ENCODE measurements around the gene SCAI.
"Not testable (repeated sequence)": the region's sequence is repeated elsewhere in the genome, so short reads cannot be mapped to it uniquely, and the experiment has no call there.

Gene SCAI

DNA sequence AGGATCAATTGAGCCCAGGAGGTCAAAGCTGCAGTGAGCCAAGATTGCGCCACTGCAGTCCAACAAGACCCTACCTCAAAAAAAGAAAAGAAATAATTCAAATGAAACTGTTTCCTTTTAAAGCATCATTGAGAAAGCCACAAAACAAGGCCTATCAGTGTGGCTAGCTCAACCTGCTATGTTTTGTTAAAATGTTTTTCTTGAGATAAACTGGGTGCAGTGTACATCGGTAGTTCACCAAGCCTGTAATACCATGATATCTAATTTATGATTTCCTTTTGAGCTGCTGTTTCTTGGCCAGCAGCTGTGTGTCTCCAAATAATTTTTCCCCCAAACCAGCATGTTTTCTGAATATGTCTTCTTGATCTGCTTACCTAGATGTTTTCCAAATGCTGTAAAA is 105.2 kb downstream of the SCAI start:
- no peak overlapping the region for H3K27ac Mint-ChIP-seq
- peaks cover 4% of the 10 kb centered on the region for H3K36me3 Mint-ChIP-seq
- H3K4me3 Mint-ChIP-seq, result no peak overlapping the region
- H3K27me3 Mint-ChIP-seq, result no peaks in the 10 kb centered on the region
- H3K4me1 Mint-ChIP-seq, result no peaks in the 10 kb centered on the region
- no peaks in the 10 kb centered on the region for H3K9me3 Mint-ChIP-seq

DNA sequence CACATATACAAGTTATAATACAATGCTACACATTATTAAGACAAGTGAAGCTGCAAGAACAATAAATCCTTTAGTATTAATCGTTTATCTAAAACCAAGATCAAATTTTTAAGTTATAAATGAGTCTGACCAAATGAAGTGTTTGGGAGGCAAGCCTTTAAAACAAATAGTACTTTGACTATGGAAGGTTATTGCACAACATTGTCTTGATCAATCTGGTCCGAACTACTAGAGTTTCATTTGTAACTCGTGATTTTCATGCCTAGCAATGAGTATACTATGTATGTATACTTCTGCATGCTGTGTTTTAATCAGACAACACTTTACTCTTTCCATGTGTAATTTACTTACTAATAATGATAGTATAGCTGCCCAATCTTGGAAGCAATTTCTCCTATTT is 115.3 kb downstream of the SCAI start:
- no peak overlapping the region for H3K4me3 Mint-ChIP-seq
- no peaks in the 10 kb centered on the region for H3K9me3 Mint-ChIP-seq
- peaks cover 9% of the 10 kb centered on the region for H3K36me3 Mint-ChIP-seq
- no peaks in the 10 kb centered on the region for H3K27me3 Mint-ChIP-seq
- no peak overlapping the region for H3K27ac Mint-ChIP-seq
- no peaks in the 10 kb centered on the region for H3K4me1 Mint-ChIP-seq

DNA sequence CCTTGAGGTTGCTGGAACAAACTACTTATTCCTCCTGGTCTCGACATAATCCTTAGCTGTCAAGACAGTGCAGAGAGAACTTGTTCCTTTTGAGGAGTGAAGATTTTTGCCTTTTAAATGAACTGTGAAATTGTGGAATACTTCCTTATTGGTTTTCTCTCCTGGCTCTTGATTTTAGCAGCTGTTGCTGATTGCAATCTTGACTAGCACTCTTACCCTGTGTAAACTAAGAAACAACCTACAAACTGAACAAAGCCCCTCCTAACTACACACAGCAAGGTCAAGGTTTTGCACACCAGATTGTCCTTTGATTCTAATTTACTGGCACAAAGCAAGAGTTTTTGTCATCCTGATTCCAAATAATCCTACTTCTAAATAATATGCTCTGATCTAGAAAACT is 118.4 kb downstream of the SCAI start:
- no peaks in the 10 kb centered on the region for H3K4me1 Mint-ChIP-seq
- no peaks in the 10 kb centered on the region for H3K9me3 Mint-ChIP-seq
- no peaks in the 10 kb centered on the region for H3K27me3 Mint-ChIP-seq
- peak overlapping the region; percentile 12 for H3K27ac Mint-ChIP-seq
- H3K36me3 Mint-ChIP-seq, result peaks cover 8% of the 10 kb centered on the region
- no peak overlapping the region for H3K4me3 Mint-ChIP-seq

DNA sequence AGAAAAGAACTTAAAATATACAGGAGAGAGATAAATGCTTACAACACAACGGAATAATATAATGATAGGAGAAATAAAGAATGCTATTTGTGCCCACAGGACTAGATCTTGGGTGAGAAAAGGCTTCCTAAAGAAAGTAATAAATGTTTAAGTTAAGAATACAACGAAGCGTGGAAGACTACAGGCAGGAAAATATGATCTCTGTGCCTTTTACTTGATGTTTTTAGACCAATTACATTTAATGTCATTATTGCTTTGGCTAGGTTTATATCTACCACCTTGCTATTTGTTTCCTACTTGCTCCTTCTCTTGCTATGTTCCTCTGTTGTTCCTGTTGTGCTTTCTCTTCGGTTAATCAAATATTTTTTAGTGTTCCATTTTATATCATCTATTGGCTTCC is 122.3 kb downstream of the SCAI start:
- no peak overlapping the region for H3K4me3 Mint-ChIP-seq
- H3K27me3 Mint-ChIP-seq, result no peaks in the 10 kb centered on the region
- H3K36me3 Mint-ChIP-seq, result peaks cover 14% of the 10 kb centered on the region
- no peak overlapping the region for H3K27ac Mint-ChIP-seq
- H3K4me1 Mint-ChIP-seq, result no peaks in the 10 kb centered on the region
- no peaks in the 10 kb centered on the region for H3K9me3 Mint-ChIP-seq

DNA sequence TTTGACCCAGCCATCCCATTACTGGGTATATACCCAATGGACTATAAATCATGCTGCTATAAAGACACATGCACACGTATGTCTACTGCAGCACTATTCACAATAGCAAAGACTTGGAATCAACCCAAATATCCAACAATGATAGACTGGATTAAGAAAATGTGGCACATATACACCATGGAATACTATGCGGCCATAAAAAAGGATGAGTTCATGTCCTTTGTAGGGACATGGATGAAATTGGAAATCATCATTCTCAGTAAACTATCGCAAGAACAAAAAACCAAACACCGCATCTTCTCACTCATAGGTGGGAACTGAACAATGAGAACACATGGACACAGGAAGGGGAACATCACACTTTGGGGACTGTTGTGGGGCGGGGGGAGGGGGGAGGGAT is 127.7 kb downstream of the SCAI start:
- not testable (repeated sequence) for H3K4me1 Mint-ChIP-seq, H3K9me3 Mint-ChIP-seq, H3K27ac Mint-ChIP-seq, H3K4me3 Mint-ChIP-seq, H3K27me3 Mint-ChIP-seq
- peaks cover 17% of the 10 kb centered on the region for H3K36me3 Mint-ChIP-seq

DNA sequence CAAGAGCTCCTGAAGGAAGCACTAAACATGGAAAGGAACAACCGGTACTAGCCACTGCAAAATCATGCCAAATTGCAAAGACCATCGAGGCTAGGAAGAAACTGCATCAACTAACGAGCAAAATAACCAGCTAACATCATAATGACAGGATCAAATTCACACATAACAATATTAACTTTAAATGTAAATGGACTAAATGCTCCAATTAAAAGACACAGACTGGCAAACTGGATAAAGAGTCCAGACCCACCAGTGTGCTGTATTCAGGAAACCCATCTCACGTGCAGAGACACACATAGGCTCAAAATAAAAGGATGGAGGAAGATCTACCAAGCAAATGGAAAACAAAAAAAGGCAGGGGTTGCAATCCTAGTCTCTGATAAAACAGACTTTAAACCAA is 131.3 kb downstream of the SCAI start:
- H3K4me3 Mint-ChIP-seq, H3K27me3 Mint-ChIP-seq, H3K4me1 Mint-ChIP-seq, H3K27ac Mint-ChIP-seq, H3K9me3 Mint-ChIP-seq: not testable (repeated sequence)
- peaks cover 15% of the 10 kb centered on the region for H3K36me3 Mint-ChIP-seq

DNA sequence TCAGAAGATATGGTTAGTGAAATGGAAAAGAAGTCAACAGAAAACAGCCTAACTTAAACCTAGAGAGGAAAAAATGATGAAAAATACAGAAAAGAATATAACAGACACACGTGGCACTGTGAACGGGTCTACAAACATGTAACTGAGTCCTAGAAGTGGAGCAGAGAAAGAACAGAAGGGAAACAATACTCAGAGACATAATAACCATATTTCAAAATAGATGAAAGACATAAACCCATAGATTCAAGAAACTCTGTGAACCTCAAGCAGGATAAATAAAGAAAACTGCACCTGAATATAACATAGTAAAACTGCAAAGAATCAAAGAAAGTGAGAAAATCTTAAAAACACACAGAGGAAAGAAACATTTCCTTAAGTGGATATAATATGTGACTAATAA is 134.7 kb downstream of the SCAI start:
- Mint-ChIP-seq H3K27ac (peak overlapping the region; percentile 31), H3K36me3 (peaks cover 6% of the 10 kb centered on the region), H3K4me3 (no peak overlapping the region), H3K27me3 (no peaks in the 10 kb centered on the region), H3K4me1 (no peaks in the 10 kb centered on the region), H3K9me3 (no peaks in the 10 kb centered on the region)

DNA sequence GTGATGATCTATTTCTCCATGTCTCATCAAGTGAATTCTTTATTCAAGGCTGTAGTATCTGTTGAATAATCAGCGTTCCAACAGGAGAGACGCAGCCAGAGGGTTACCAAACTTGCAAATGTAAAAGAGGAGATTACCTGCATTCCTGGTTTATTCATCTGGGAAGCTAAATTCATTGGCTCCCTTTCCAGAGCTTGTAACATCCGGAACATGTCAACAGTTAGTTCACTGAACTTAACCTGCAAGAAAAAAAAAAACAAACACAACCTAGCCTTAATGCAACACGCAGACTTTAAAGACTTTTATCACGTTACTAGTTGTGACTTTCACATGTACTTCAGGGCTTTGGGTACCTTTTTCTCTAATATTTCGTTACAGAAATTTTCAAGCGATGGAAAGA is 140.0 kb downstream of the SCAI start:
- Mint-ChIP-seq H3K4me3 (no peak overlapping the region), H3K4me1 (no peaks in the 10 kb centered on the region), H3K36me3 (peaks cover 3% of the 10 kb centered on the region), H3K27ac (no peak overlapping the region), H3K27me3 (no peaks in the 10 kb centered on the region), H3K9me3 (no peaks in the 10 kb centered on the region)

DNA sequence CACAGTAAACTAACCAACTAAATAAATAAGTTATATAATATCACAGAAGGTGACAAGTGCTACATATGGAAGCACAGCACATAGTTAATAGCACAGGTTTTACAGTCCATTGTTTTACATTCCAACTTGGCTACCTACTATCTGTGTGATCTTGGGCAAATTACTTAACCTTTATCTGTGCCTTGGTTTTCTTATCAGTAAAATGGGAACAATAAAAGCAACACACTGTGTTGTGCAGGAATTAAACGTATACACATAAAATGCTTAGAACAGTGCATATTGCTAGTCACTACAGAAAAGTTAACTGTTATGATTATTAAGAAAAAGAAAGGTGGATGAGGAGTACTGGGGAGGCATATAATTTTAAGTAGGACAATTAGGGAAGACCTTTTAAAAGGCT is 159.6 kb downstream of the SCAI start:
- Mint-ChIP-seq H3K27me3 (no peaks in the 10 kb centered on the region), H3K36me3 (peaks cover 26% of the 10 kb centered on the region), H3K4me1 (no peaks in the 10 kb centered on the region), H3K27ac (no peak overlapping the region), H3K9me3 (no peaks in the 10 kb centered on the region), H3K4me3 (no peak overlapping the region)

DNA sequence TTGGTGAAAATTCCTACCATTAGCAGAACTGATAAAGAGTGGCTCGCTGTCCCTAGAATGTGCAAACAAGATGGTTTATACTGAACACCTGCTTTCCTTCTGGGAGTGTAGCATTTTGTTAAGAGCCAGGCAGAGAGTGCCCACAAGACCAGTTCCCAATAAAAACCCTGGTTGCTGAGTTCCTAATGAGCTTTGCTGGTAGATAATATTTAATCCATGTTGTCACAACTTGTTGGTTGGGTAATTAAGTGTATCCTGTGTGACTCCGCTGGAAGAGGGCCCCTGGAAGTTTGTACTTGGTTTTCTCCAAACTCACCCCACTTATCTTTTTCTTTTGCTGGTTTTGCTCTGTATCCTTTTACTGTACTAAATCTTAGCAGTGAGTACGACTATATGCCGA is 162.9 kb downstream of the SCAI start:
- Mint-ChIP-seq H3K9me3 (no peaks in the 10 kb centered on the region), H3K4me3 (no peak overlapping the region), H3K27me3 (no peaks in the 10 kb centered on the region), H3K4me1 (no peaks in the 10 kb centered on the region), H3K27ac (no peak overlapping the region), H3K36me3 (peaks cover 14% of the 10 kb centered on the region)

DNA sequence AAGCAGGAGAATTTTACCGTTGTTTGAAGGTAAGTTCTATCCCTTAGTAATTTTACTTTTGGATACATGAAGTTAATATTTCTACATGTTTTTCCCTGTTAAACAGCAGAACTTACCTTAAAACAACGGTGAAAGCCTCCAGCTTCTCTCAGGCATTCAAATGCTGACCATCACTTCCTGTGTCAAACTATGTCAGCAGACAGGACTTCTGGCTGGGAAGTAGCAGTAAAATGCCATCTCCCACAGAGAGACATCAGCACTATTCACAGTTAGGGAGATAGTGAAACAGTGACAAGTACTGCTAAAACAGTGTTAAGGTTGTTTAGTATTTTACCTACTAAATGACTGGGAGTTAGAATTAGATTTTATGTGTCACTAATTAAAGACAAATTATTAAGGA is 168.2 kb downstream of the SCAI start:
- H3K9me3 Mint-ChIP-seq, result no peaks in the 10 kb centered on the region
- H3K4me1 Mint-ChIP-seq, result no peaks in the 10 kb centered on the region
- H3K4me3 Mint-ChIP-seq, result no peak overlapping the region
- peaks cover 8% of the 10 kb centered on the region for H3K36me3 Mint-ChIP-seq
- H3K27ac Mint-ChIP-seq, result no peak overlapping the region
- H3K27me3 Mint-ChIP-seq, result no peaks in the 10 kb centered on the region

DNA sequence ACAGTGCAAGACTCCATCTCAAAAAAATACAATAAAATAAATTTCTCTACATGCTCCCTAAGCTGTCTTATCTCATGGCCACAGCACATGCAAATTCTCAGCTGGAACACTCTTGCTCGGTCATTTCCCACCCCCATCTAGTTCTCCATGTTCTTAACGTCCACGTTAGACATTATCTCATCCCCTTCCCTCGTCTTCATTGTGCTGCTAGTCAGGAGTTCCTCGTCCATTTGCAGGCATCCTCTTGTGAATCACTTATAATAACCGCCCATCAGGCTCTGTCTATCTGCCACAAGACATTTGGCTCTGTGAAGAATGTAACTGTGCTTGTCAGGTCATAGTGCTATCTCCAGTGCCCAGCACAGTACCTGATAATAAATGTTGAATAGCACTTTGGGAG is 169.5 kb downstream of the SCAI start:
- no peaks in the 10 kb centered on the region for H3K27me3 Mint-ChIP-seq
- H3K27ac Mint-ChIP-seq, result no peak overlapping the region
- H3K4me1 Mint-ChIP-seq, result no peaks in the 10 kb centered on the region
- H3K4me3 Mint-ChIP-seq, result no peak overlapping the region
- H3K9me3 Mint-ChIP-seq, result no peaks in the 10 kb centered on the region
- H3K36me3 Mint-ChIP-seq, result peaks cover 8% of the 10 kb centered on the region

DNA sequence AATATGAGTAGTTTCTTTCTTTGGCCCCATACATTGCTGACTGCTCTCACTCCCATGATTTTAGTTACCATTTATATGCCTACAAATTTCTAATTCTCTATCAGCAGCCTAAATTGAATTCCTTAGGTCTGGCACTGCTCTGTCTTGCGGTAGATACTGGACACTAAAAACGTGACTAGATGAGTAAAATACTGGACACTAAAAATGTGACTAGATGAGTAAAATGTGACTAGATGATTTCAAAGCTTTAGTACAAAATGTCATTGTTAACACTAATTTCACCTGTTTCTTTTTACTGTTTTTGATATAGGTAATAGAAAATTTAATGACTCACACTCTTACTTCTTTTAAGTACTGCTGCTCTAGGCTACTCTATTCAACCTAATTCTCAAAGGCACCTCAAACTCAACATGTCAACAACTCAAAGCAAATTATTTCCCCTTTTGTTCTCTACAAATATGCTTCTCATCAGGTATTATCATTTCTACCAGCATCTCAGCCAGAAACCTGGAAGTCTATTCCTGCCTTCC is 171.0 kb downstream of the SCAI start:
- Mint-ChIP-seq H3K4me1 (peaks cover 7% of the 10 kb centered on the region), H3K4me3 (no peak overlapping the region), H3K27ac (peak overlapping the region; percentile 18), H3K27me3 (no peaks in the 10 kb centered on the region), H3K36me3 (peaks cover 10% of the 10 kb centered on the region), H3K9me3 (no peaks in the 10 kb centered on the region)

DNA sequence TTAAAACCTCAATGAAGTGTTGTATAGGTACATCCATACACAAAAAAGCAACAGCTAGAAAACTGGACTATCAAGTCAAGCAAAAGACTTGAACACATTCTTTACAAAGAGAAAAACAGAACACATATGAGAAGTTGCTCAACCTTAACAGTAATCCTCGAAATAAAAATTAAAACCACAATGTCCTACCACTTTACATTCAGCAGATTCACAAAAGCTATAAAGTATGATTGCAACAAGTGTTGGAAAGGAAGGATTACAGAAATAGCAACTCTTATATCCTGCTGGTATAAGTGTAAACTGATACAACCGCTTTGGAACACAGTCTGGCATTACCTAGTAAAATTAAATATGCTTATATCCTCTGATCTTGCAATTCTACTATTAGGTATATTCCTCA is 173.9 kb downstream of the SCAI start:
- Mint-ChIP-seq H3K9me3 (no peaks in the 10 kb centered on the region), H3K4me1 (peaks cover 34% of the 10 kb centered on the region), H3K36me3 (peaks cover 13% of the 10 kb centered on the region), H3K4me3 (no peak overlapping the region), H3K27ac (no peak overlapping the region), H3K27me3 (no peaks in the 10 kb centered on the region)

DNA sequence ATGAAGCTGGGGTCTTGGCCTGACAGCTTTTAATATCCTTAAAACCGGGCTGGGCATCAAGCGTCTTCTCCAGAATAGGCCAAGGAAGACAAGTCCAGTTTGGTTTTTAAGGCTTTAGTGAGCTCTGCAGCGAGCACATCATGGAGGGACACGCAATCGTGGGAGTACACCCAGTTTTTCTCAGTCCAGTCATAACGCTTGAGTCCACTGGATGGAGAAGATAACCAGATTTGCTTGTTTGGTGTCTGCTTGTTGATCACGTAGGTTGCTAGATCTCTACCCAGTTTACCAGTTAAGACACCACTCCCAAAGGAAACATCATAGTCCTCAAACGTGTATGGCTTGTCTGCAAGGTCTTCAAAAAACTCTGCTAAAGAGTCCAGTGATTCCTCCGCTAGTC is 175.1 kb downstream of the SCAI start:
- H3K9me3 Mint-ChIP-seq, result no peaks in the 10 kb centered on the region
- H3K4me3 Mint-ChIP-seq, result no peak overlapping the region
- no peaks in the 10 kb centered on the region for H3K27me3 Mint-ChIP-seq
- peaks cover 43% of the 10 kb centered on the region for H3K4me1 Mint-ChIP-seq
- no peak overlapping the region for H3K27ac Mint-ChIP-seq
- H3K36me3 Mint-ChIP-seq, result peaks cover 9% of the 10 kb centered on the region

DNA sequence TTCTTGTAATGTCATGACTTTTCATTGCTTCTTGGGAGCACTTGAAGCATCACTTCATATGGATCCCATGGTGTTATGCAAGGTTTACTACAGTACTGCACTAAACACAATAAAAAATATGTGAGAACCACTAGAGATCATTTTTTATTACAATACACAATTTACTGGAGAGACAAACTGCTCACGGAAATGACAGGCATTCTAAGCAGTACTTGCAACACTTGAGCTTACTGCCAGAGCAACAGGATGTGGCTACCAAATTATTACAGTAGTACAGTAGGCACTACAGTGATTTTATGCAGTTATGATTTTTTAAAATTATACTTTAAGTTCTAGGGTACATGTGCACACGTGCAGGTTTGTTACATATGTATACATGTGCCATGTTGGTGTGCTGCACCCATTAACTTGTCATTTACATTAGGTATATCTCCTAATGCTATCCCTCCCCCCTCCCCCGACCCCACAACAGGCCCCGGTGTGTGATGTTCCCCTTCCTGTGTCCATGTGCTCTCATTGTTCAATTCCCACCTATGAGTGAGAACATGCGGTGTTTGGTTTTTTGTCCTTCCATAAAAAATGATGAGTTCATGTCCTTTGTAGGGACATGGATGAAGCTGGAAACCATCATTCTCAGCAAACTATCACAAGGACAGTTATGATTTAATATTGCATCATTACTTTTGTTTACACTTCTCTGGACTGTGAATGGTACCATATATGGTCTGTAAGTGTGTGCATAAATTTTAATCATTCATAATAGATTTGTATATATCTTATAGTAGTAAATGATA is 177.4 kb downstream of the SCAI start:
- Mint-ChIP-seq H3K4me3 (peak overlapping the region; percentile 72), H3K4me1 (peaks cover 43% of the 10 kb centered on the region), H3K27ac (peak overlapping the region; percentile 99)
- not testable (repeated sequence) for H3K9me3 Mint-ChIP-seq, H3K27me3 Mint-ChIP-seq, H3K36me3 Mint-ChIP-seq

DNA sequence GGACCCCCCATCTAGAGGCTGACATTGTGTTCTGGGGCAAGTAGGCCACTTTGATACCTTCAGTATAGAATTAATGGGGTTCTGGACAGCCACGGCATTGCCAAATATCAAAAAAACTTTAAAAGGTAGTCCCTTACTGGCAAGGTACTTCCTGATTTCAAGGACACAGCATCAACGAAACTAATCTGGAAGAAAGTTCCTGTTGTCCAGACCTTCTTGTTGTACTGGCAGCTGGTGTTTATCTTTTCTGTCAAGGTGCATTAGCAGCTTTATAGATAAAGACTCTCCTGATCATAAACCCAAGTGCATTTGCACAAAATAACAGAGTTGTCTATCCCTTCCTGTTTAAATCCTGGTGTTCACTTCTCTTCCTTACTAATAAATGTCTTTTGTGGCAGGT is 178.7 kb downstream of the SCAI start:
- peak overlapping the region; percentile 99 for H3K27ac Mint-ChIP-seq

More for the DNA sequence above, 178.7 kb downstream of the SCAI start:
- no peaks in the 10 kb centered on the region for H3K9me3 Mint-ChIP-seq
- no peaks in the 10 kb centered on the region for H3K27me3 Mint-ChIP-seq
- peaks cover 43% of the 10 kb centered on the region for H3K4me1 Mint-ChIP-seq
- H3K36me3 Mint-ChIP-seq, result peaks cover 4% of the 10 kb centered on the region
- H3K4me3 Mint-ChIP-seq, result peak overlapping the region; percentile 49

Data from activated naive CD4-positive, alpha-beta T cell treated with anti-CD3 and anti-CD28 coated beads, Interleukin-2, amount 50 U/mL, for 24 hours (primary cell).